Measurements from ENCODE around the gene FRMPD2.

Gene FRMPD2, protein sequence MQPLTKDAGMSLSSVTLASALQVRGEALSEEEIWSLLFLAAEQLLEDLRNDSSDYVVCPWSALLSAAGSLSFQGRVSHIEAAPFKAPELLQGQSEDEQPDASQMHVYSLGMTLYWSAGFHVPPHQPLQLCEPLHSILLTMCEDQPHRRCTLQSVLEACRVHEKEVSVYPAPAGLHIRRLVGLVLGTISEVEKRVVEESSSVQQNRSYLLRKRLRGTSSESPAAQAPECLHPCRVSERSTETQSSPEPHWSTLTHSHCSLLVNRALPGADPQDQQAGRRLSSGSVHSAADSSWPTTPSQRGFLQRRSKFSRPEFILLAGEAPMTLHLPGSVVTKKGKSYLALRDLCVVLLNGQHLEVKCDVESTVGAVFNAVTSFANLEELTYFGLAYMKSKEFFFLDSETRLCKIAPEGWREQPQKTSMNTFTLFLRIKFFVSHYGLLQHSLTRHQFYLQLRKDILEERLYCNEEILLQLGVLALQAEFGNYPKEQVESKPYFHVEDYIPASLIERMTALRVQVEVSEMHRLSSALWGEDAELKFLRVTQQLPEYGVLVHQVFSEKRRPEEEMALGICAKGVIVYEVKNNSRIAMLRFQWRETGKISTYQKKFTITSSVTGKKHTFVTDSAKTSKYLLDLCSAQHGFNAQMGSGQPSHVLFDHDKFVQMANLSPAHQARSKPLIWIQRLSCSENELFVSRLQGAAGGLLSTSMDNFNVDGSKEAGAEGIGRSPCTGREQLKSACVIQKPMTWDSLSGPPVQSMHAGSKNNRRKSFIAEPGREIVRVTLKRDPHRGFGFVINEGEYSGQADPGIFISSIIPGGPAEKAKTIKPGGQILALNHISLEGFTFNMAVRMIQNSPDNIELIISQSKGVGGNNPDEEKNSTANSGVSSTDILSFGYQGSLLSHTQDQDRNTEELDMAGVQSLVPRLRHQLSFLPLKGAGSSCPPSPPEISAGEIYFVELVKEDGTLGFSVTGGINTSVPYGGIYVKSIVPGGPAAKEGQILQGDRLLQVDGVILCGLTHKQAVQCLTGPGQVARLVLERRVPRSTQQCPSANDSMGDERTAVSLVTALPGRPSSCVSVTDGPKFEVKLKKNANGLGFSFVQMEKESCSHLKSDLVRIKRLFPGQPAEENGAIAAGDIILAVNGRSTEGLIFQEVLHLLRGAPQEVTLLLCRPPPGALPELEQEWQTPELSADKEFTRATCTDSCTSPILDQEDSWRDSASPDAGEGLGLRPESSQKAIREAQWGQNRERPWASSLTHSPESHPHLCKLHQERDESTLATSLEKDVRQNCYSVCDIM (N-terminal part only)

DNA sequence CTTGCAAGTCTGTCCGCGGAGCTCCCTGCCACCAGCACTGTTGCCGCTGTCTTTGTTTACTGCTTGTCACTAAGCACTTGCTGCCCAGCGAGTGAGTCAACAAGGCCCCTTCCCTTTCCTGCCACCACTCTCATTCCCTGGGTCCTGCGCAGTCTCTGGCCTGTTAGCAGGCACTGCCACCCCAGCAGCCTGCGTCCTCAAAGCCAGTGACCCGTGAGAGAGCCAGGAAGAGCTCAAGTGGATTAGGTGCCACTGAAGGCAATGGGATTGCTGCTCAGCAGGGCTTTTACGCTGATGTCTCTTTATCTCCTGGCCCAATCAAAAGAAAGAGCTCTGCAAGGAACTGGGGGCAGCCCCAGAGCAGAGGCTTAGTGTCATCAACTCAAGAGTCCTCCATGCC lies at the start of gene FRMPD2:
TSS of gene FRMPD2 (minus strand) at position 61 of the 400 bp plus-strand sequence. CDS start 129 bp downstream, outside the sequence.
- DNase-seq: peak in 16 of 51 donors; percentile 18 to 62 (median 38)

DNA sequence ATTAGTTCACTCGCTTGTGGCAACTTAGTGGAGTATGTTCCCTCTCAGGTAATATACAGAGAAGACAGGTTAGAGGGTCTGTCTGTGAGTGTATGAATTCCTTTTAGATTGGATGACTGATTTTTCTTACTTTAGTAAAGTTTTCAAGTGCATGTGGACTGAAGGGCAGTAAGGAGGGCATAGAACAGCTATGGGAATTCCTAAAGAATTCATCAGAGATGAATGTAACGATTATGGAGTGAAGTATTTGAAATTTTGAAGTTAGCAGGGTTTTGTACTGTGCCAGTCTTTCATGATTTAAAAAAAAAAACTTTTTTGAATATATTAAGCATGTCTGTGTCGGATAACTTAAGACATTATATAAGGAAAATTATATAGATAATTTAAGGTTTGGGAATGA lies 47.5 kb upstream of the FRMPD2 start:
- DNase-seq: no peak

DNA sequence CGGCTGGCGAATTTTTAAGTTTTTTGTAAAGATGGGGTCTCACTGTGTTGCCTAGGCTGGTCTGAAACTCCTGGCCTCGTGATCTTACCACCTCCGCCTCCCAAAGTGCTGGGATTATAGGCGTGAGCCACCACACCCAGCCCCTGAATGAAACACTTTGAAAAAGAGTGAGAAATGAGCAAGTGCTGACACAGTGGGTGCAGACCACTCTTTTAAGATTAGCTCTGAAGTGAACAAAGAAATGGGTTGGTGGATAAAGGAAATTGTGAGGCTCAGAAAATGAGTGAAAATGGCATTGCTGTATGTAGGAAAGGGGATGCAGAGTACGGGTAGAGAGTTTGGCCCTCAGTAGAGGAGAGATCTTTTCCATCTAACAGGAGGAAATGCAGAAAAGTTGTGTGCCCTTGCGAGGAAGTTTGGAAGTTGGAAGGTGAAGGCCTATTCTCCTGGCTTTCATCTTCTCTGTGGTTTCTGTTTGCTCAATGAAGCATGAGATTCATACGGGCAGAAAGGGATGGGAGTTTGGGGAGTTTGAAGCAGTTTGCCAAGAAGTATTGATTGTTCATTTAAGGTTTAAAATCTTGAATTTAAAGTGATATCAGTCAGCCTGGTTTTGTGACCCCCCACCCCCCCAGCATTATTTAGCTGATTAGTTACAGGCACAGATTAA lies 43.0 kb upstream of the FRMPD2 start:
- DNase-seq: no peak

DNA sequence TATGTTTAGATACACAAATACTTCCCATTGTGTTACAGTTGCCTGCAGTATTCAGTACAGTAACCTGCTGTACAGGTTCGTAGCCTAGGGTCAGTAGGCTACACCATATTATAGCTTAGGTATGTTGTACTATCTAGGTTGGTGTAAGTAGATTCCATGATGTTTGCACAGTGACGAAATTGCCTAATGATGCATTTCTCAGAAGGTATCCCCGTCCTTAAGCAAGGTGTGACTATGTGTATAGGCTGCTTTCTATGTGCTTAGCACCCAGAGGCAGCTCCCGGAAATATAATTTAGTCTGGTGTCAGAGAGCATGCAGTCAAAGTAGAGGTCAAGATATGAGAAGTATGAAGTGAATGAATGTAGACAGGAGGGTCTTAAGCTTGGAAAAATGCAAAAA lies 41.7 kb upstream of the FRMPD2 start:
- DNase-seq: no peak

DNA sequence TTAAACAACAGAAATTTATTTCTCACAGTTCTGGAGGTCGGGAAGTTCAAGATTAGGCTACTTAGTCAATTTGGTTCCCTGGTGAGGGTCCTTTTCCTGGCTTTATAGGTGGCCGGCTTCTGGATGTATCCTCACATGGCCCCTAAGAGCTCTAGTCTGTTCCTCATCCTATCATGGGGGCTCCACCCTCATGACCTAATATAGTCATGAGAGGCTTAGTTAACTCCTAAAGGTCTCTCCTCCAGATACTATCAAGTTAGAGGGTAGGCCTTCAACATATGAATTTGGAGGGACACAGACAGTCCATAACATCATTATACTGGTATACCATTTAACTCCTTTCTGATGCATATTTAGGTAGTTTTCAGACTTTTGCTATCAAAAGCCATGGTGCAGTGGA lies 39.6 kb upstream of the FRMPD2 start:
- no peak for DNase-seq

DNA sequence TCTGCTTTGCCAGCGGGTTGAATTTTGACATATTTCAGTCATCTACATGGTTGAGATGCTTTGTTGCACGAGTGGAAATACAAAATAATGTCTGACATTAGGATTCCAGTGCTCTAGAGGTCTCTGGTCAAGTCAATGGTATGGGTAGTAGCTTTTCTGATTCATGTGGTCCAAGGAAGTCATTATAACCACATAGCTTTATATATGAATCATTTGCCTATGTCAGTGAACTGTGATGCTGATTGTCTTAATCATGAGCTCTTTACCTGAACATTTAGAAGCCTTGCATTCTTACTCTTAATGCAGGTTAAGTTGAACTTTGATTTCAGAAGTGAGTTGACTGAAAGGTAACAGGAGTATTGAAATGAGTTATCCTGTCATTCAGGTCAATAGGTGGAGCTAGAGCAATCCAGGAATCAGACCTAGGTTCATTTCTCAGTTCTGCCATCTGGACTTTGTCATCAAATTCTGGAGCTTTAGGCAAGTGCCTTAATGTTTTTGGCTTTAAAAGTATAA lies 35.3 kb upstream of the FRMPD2 start:
- no peak for DNase-seq

DNA sequence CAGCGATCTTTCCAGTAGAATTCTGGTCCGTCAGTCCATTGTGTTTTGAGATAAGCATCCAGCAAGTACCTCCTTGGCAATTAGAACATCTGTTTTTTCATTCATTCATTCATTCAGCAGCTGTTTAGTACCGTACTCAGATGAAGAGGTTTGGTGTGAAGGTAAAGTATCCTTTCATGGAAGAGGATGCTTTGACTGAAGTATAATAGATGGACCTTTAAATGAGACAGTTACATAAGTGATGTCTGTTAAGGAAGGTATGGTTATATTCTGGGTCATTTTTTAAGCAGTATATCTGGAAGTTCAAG lies 33.2 kb upstream of the FRMPD2 start:
- DNase-seq: no peak

DNA sequence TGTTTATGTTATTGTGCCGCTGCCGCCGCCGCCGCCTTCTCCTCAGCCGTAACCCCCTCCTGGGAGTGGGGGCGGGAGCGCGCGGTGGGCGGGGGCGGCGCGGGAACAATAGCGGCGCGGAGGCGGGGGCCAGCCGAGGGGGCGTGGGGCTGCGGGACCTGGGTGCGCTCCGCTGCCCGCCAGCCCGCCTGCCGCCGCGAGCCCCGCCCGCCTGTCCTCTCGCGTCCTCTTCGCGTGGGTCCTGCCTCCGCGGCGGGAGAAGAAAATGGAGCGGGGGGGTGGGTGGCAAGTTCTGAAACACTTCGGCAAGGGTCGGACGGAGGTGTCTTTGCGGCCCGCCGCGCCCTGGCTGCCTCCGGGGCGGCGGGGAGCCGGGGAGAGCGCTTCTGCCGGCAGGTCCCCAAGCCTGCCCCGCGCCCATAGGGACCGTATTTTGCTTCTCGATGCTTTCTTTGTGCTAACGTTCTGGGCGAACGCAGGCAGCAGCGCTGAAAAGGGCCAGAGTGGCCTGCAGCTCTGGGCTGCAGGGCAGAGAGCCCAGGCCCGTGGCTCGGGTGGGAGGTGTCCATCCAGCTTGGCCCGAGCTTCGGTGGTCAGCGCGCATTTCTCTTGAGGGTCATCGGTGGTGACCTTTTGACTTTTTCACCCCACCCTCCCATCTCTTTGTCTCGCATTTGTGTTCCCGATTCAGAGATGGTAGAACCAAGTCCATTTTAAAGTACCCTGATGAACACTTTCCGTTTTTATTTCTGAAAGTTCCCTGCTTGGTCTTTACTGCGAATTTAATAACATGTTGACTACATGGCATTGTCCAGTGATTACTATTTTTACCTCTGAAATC lies 32.6 kb upstream of the FRMPD2 start:
- peak in 33 of 51 donors; percentile 43 to 90 (median 70) for DNase-seq

DNA sequence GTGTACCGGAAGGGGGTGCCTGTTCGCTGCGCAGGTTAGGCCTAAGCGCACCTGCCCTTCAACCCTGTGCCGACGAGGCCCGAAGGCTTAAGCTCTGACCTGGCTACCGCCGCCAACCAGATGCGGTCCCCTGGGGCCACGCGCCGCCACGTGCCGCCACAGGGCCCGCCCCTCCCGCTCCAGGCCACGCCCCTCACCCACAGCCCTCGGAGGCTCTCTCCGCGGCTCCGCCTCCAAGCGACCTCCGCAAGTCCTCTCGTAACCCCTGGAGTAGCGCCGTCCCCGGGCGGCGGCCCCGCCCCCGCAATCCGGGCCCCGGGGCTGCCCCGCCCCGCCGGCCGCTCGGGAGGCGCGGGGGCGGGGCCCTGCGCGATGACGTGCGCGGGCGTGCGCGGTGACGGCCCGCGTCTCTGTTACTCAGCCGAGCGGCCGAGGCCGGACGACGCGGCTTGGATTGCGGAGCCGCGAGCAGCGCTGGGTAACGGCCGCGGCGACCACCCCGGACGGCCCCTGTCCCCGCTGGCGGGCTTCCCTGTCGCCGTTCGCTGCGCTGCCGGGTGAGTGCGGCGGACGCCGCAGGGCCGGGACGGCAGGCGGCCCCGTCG lies 31.9 kb upstream of the FRMPD2 start, which contains the start of gene MAPK8:
TSS of gene MAPK8 (plus strand) at position 413 of the 605 bp plus-strand sequence. CDS start 94,984 bp downstream, outside the sequence.
- DNase-seq: peak; percentile 29 to 98 (median 83)

DNA sequence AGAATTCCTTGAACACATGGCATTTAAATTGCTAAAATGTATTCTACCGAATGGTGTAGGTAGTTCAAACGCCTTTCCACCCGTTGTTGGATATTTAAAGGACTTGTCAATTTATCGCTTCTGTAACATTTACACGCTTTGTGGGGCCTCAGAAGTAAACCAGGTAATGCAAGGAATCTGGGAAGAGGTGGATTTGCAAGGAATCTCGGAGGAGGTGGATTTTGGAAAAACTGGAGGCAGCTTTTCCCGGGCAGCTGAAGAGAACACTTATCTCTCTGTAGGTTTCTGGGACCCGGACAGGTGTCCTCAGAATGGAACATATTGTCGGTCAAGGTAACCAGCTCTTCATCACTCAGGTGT lies 31.4 kb upstream of the FRMPD2 start:
- DNase-seq: no peak

DNA sequence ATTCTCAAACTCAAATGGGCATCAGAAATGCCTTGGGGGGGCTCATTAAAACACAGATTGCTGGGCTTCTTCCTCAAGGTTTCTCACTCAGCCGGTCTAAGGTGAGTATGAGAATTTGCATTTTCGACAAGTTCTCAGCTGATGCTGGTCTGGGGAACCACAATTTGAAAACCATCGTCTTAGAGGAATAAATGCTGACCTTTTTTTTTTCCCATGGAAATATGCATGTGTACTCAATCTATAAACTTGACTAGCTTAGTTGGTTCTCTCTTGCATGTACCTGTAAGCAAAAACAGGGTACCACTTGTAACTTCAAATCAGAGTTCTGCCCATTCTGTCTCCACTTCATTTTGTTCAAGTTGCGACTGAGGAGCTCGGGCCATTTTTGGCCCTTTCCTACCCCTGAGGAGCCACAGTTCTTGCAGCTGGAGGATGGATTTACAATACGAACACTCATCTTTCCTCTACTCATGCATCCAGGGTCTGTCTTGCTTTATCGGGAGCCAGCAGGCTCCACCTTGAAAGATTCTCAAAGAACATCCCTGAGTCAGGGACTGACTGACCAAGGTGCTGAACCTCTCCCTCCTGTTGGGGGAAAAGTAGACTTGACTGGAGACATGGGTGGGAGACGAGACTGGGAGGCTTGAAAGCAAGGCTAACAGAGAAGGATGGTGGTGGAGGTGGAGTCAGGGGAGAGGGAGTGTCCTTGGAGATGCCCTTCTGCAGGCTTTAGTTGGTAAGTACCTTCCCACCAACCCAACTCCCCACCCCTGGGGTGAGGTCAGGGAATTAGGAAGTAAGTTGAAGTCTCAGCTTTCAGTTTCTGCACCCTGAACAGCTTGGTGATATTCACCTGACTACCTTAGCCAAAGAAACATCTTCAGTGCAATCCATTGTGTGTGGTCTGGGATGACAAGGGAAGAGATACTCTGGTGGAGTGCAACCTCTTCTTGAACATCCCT lies 28.3 kb upstream of the FRMPD2 start:
- DNase-seq: no peak

DNA sequence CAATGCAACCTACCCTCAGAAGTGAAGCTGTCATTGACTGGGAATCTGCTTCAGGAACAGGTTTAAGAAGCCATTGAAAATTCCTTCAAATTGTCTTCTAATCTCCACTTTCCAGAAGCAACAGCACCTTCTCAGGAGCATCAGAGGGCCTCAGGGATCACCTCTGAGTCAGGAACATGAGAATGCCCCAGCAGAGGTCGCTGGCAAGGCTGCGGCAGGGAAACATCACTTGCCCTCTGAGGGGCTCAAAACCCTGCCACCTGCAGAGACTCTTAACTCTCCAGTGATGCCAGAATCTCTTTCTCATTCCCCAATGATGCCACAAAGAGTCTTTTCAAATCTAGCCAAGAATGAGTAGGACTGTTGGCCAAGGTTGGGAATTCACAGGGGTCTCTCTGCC lies 26.1 kb upstream of the FRMPD2 start:
- peak in 2 of 51 donors; percentile 10 to 34 for DNase-seq

DNA sequence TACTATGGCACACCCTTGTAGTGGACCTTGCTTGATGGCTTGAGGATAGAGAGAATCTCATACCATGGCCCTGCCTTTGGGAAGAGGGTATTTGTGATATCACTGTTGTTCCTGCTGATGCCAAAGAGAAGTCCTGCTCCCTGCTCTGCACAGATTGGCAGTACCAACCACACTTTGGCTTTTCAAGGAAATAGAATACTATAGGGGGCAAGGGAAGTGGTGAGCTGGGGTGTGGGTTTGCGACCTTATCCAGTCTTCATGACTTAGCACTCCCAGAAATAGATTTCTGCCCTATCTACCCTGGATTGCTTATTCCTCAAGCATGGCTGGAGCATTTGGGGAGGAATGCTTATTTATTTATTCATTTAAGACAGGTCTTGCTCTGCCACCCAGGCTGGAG lies 25.2 kb upstream of the FRMPD2 start:
- no peak for DNase-seq

DNA sequence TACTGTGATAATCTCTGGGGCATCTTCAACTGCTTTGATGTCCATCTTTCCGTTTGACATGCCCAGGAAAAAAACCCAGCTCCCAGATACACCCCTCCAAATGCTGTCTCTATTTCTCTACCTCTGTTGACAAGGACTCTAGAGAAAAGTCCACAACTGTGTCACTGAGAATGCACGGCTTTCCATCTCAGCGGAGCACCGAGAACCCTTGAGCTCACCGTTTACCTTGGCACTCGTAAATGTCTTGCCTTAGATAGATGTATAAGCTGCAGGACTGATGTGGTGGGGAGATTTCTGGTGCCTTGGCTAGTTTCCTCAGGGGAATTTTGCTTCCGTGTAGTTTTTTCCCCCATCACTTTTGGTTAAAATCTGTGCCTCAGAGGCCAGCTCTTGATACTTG lies 24.6 kb upstream of the FRMPD2 start:
- no peak for DNase-seq

DNA sequence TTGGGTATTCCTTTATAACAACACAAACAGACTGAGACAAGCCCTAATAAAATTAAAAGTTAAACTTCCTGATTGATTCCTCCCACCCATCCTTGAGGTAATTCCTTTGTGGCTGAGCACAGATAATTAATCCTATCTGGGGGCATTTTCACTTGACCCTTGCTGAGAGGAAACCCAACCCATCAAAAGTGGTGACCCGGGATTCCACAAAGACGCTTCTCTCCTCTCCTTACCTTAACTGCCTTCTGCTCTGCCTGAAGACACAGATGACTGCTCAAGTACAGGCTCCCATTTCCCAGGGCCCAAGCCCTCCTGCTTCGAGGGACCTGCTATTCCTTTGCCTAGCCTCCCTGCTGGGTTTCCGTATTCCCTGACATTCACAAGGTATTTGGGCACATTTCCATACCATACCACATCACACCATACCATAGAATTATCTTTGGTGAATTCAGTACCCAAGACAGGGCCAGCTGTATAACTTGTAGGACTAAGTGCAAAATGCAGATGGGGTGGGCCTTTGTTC lies 22.1 kb upstream of the FRMPD2 start:
- DNase-seq: no peak

DNA sequence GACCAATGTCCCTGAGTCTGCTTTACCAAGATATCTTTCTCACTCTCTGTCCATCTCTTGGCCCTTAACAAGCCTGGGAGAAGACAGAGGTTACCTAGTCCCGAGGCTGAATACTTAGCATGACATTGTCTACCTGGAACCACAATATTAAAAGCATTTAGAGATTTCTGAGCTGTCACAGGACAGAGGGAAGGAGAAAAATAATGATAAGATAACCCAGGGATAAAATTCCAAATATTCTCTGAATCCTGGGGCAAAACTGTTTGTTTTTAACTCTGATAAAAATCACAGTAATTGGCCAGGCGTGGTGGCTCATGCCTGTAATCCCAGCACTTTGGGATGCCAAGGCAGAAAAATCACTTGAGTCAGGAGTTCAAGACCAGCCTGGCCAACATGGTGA lies 19.9 kb upstream of the FRMPD2 start:
- DNase-seq: no peak

DNA sequence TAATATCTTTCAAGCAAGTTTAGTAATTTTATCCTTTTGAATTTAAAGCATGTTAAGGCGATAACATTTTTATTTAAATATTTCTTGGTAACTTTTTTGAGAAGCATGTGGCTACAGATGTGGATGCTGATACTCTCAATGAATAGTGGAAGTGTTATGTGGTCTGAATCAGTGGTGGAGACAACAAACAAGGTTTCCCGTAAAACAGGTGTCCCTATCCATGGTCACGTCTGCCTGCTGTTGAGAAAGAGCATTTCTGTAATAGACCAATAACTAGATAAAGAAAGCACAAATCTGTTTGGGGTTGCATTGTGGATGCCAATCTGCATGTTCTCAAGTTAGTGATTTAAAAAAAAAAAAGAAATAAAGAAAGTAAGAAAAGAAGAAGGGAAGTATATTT lies 18.1 kb upstream of the FRMPD2 start:
- no peak for DNase-seq

DNA sequence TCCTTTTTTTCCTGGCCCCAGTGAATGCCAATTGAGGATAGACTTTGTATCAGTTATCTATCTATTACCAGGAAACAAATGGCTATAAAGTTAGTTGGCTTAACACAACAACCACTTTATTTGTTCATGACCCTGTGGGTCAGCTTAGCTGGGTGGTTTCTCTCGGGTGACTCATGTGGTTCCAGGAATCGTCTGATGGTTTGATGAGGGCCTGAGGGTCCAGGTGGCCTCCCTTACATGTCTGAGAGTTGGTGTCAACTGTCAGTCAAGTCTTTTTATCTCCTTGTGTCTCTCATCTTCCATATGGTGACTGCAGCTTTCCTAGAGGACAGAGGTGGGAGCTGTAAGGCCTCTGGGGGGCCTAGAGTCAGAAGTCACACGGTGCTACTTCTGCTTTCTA lies 16.7 kb upstream of the FRMPD2 start:
- DNase-seq: no peak

Data from hypothalamus (tissue), 51 donors.